IMR-90 (cell line): ENCODE measurements around the gene FGF19.

ENCODE experiments used
- FOS ChIP-seq: fragments of 150-350 bp; IDR thresholded peaks from 2 replicates; pipeline ENCODE4 v1.6.1; 2016; ENCODE audit warnings: low read depth, low read length
- POLR2A ChIP-seq: IDR thresholded peaks from 2 replicates; pipeline ENCODE4 v1.6.1; 2012; ENCODE audit warnings: mild to moderate bottlenecking, low read depth, low read length
- TF ChIP-seq, protein P1 (sequence below): fragments of 150-350 bp; IDR thresholded peaks from 2 replicates; pipeline ENCODE4 v1.6.1; 2016; ENCODE audit warnings: low read depth, mild to moderate bottlenecking, low read length, moderate library complexity, borderline replicate concordance

- TF ChIP-seq, protein P1, sequence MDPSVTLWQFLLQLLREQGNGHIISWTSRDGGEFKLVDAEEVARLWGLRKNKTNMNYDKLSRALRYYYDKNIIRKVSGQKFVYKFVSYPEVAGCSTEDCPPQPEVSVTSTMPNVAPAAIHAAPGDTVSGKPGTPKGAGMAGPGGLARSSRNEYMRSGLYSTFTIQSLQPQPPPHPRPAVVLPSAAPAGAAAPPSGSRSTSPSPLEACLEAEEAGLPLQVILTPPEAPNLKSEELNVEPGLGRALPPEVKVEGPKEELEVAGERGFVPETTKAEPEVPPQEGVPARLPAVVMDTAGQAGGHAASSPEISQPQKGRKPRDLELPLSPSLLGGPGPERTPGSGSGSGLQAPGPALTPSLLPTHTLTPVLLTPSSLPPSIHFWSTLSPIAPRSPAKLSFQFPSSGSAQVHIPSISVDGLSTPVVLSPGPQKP = no peak
- no peak for TF ChIP-seq POLR2A
- no peak for TF ChIP-seq FOS
These were observed 8.3 kb upstream of the FGF19 start for GRCh38 chr11:69711822-69712801.
